GM19035 (cell line): ENCODE results near the gene LINGO1.

Experiments
- ATAC-seq: cut with Tn5 transposase; IDR thresholded peaks from one replicate; pipeline ENCODE4 v1.9.1; 2021; ENCODE audit not compliant: unreplicated experiment

LINGO1 gene

GRCh38 chr15:77617476-77618230 lies 15.1 kb downstream of the LINGO1 start:
- ATAC-seq: no peak

- no peak for ATAC-seq
Observed at GRCh38 chr15:77616072-77616471, 16.6 kb downstream of the LINGO1 start.

- no peak for ATAC-seq
Observed at GRCh38 chr15:77615472-77615871, 17.2 kb downstream of the LINGO1 start.

GRCh38 chr15:77614251-77614806 lies 18.4 kb downstream of the LINGO1 start:
- no peak for ATAC-seq

- ATAC-seq: no peak
Observed at GRCh38 chr15:77613814-77614213, 18.9 kb downstream of the LINGO1 start.

GRCh38 chr15:77612958-77613601 lies 19.6 kb downstream of the LINGO1 start:
- no peak for ATAC-seq

- ATAC-seq: no peak
Observed at GRCh38 chr15:77611767-77612166, 20.9 kb downstream of the LINGO1 start.

GRCh38 chr15:77610731-77611130 lies 22.0 kb downstream of the LINGO1 start:
- no peak for ATAC-seq

- ATAC-seq: no peak
Observed at GRCh38 chr15:77609558-77609957, 23.2 kb downstream of the LINGO1 start.

- ATAC-seq: no peak
Observed at GRCh38 chr15:77608774-77609173, 23.9 kb downstream of the LINGO1 start.

GRCh38 chr15:77607894-77608261 lies 24.8 kb downstream of the LINGO1 start:
- ATAC-seq: no peak

GRCh38 chr15:77607111-77607893 lies 25.4 kb downstream of the LINGO1 start:
- no peak for ATAC-seq

GRCh38 chr15:77606142-77607034 lies 26.3 kb downstream of the LINGO1 start:
- no peak for ATAC-seq

- no peak for ATAC-seq
Observed at GRCh38 chr15:77605547-77605946, 27.2 kb downstream of the LINGO1 start.

- ATAC-seq: no peak
Observed at GRCh38 chr15:77604973-77605372, 27.7 kb downstream of the LINGO1 start.

- ATAC-seq: no peak
Observed at GRCh38 chr15:77603611-77604336, 28.9 kb downstream of the LINGO1 start.

GRCh38 chr15:77602800-77603199 lies 29.9 kb downstream of the LINGO1 start:
- ATAC-seq: no peak

GRCh38 chr15:77599899-77600298 lies 32.8 kb downstream of the LINGO1 start:
- ATAC-seq: no peak

- no peak for ATAC-seq
Observed at GRCh38 chr15:77599357-77599756, 33.4 kb downstream of the LINGO1 start.

GRCh38 chr15:77598644-77599043 lies 34.1 kb downstream of the LINGO1 start:
- no peak for ATAC-seq
